AG10803 (cell line): ENCODE data around the gene UGT1A3.

Experiments
- DNase-seq: peaks from one replicate; pipeline ENCODE4 v3.0.0; 2010; ENCODE audit warnings: low read depth
- H3K4me3 ChIP-seq: 2 replicates; pipeline ENCODE4 v1.5.1; 2011; ENCODE audit warnings: mild to moderate bottlenecking, low read length, control low read depth
- CTCF ChIP-seq: conservative IDR thresholded peaks from 2 replicates; pipeline ENCODE4 v1.5.1; 2011; ENCODE audit warnings: mild to moderate bottlenecking, low read length, control low read depth, inconsistent platforms

The UGT1A3 gene

GRCh38 chr2:233803994-233804393 is 75.2 kb downstream of the UGT1A3 start:
- no peak overlapping the region for H3K4me3 ChIP-seq
- no peak for DNase-seq
- no peak for TF ChIP-seq CTCF

GRCh38 chr2:233807215-233807865 is 78.5 kb downstream of the UGT1A3 start:
- no peak for DNase-seq
- TF ChIP-seq CTCF: no peak
- H3K4me3 ChIP-seq: no peak overlapping the region

DNA sequence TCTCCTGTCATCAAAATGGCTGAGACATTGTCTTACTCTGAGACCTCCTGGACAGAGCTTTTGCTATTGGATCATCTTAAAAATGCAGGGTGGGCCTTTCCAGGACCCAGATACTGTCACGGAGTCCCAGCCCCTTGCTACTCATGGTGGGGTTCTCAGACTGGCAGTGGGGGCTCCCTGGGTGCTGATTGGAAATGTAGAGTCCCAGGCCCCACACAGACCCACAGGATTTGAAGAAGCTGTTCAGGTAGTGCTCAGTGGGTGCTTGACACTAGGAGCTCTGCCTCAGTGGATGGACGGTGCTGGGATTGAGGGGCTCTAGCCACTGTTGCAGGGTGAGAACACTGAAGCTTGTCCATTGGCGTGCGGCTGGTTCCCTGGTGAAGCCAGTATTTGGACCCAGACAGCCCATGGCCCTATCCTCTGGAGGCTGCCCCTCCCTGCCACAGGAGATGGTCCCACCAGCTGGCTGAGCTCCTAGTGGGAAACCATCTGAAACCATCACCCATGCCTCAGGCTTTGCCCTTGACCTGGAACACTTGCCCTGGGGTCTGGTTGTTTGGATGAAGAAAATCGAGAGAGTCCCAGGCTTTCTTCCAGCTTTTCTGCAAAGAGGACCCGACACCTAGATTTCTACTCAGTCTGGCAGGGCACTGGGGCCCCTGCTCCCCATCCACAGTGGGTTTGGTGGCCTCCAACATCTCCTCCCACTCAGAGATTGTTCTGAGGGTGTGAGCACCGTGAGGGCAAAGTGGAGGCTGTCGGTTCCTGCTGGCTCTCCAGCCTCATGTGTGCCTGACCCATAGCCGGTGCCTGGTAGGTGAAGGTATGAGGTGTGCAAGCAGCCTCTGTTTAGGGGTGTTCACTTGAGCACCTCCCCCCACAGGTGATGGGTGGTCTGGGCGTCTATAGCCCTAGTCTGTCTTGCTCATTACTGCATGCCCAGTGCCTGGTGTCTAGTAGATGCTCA is 79.4 kb downstream of the UGT1A3 start:
- no peak overlapping the region for H3K4me3 ChIP-seq
- no peak for DNase-seq
- TF ChIP-seq CTCF: no peak

GRCh38 chr2:233810385-233810784 is 81.5 kb downstream of the UGT1A3 start:
- no peak for DNase-seq
- TF ChIP-seq CTCF: no peak
- no peak overlapping the region for H3K4me3 ChIP-seq

DNA sequence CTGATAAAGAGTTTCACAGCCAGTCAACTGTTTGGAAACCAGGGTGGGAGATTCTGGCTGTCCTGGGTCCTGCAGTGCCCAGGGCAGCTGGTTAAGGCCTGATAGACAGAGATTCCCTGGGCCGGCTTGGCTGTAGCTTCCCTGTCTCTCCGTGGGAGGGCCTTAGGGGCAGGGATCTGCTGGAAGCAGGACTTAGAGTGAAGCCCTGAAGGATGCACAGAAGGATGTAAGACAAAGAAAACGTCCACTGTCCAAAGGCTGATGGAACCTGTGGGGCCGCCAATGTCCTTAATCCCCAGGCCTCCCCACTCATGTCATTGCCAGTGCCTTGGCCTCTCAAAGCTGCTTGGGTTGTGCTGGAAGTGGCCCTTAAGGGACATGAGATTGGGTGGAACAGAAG is 82.2 kb downstream of the UGT1A3 start:
- TF ChIP-seq CTCF: no peak
- DNase-seq: no peak
- H3K4me3 ChIP-seq: no peak overlapping the region

- DNase-seq: no peak
- no peak overlapping the region for H3K4me3 ChIP-seq
- no peak for TF ChIP-seq CTCF
Observed at GRCh38 chr2:233811732-233812131, 82.9 kb downstream of the UGT1A3 start.
